Fibroblast of the aortic adventitia (primary cell): Measurements from ENCODE around the gene ELOVL7. TPM values are rescaled to one million over a fixed set of nuclear protein-coding genes. Genes with fewer than 3 reads are reported as not detected.
A peak's percentile ranks its signal among the peaks of the same experiment; 100 is the strongest.

ENCODE experiments used
- DNase-seq: peaks from one replicate; pipeline ENCODE4 v3.0.0-alpha.2; 2010; ENCODE audit warnings: low read depth
- H3K4me3 ChIP-seq: 2 replicates; pipeline ENCODE4 v1.5.1; 2011; ENCODE audit warnings: low read depth, mild to moderate bottlenecking, control low read depth, low read length, moderate library complexity
- CTCF ChIP-seq: IDR thresholded peaks from 2 replicates; pipeline ENCODE4 v1.5.1; 2011; ENCODE audit warnings: mild to moderate bottlenecking, low read length, control low read depth, inconsistent platforms; ENCODE audit not compliant: insufficient read depth
- total RNA-seq: library from RNA; depleted of rRNA; stranded (reverse); fragments of >200 nt; gene quantifications from 2 replicates; pipeline ENCODE4 v1.2.3, GENCODE V29; 2012; ENCODE audit warnings: low replicate concordance

Gene ELOVL7
- total RNA-seq, 1 donor: 0.18 TPM

- TF ChIP-seq CTCF: no peak
- H3K4me3 ChIP-seq: no peak overlapping the region
- no peak for DNase-seq
Observed at GRCh38 chr5:60852317-60852716, 8.2 kb upstream of the ELOVL7 start.

DNA sequence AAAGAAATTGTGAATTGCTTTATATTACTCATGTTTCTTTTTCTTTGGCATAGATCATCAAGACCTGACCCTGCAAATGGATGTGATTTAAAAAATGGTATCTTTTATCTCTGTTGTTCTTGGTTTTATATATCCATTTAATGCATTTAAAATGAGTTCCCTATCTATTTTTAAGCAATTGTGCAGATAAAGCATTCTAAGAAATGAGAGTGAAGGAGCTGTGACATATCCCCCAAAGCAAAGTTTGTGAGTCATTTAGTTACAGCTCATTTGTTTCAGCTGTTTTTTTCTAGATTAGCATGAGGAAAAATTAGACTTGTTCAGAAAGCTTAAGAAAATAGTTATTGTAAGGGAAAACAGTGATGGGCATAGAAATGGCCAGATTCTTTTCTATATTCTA lies 7.6 kb upstream of the ELOVL7 start:
- TF ChIP-seq CTCF: no peak
- peak; percentile 19 for DNase-seq
- no peak overlapping the region for H3K4me3 ChIP-seq

DNA sequence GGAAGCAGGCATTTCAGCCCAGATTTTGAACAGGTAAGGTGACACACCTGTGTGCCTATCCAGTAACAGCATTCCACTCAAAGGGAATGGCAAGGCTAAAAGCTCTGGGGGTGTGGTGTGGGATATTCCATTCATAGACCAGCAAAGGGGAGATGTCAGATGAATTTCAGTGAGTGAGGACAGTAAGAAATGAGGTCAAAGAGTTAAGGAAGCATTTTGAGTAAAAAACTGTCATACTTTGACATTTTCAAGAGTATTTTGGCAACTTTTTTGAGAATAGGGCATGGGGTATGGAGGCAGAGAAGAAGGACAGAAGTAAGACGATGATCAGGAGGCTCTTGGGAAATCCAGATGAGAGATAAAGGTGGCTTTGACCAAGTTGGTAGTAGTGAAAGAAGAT lies 2.2 kb upstream of the ELOVL7 start:
- no peak overlapping the region for H3K4me3 ChIP-seq
- no peak for DNase-seq
- no peak for TF ChIP-seq CTCF

DNA sequence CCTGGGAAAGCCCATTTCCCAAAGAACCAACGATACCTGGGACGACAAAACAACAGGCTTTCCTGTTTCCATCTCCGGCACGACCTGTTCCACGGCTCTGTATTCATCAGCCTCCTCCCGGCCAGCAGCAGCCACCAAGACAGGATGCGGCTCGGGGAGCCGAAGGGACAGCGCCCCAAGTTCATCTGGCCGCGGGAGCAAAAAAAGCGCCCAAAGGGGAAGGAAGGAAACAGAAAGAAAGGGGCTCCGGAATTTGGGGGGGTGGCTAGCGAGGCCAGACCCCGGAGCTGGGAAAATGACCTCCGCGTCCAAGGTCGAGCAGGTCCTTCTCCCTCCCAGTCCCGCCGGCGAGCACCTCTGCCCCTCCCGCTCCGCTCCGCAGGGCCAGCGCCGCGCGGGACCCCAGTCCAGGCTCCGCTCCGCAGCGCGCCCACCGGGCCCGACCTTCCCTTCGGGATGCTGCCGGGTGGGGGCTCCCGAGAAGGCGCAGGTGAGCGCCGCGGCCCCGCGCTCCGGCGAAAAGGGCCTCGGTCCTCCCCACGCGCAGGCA lies 608 bp downstream of the ELOVL7 start:
- H3K4me3 ChIP-seq: peak overlapping the region; percentile 68
- no peak for DNase-seq
- no peak for TF ChIP-seq CTCF

GRCh38 chr5:60842871-60843385 lies 1.1 kb downstream of the ELOVL7 start:
- peak overlapping the region; percentile 68 for H3K4me3 ChIP-seq
- no peak for DNase-seq
- TF ChIP-seq CTCF: no peak

DNA sequence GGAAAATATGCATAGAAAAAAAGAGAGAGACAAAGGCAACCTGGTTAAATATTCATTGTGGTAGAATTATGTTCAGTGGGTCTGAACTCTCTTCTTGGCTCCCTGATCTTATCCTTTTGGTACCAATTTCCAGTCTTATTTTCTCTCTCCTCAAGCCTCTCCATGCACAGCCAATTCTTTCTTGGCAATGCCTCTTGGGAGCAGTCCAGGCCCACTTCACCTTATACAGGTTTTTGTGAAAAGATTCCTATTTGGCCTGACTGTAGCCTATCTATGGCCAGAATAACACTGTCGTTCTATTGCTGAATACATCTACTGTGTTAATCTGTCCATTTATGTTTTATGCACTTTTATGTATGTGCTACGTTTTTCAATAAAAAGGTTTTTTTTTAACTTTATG lies 2.7 kb downstream of the ELOVL7 start:
- no peak for TF ChIP-seq CTCF
- no peak overlapping the region for H3K4me3 ChIP-seq
- no peak for DNase-seq

DNA sequence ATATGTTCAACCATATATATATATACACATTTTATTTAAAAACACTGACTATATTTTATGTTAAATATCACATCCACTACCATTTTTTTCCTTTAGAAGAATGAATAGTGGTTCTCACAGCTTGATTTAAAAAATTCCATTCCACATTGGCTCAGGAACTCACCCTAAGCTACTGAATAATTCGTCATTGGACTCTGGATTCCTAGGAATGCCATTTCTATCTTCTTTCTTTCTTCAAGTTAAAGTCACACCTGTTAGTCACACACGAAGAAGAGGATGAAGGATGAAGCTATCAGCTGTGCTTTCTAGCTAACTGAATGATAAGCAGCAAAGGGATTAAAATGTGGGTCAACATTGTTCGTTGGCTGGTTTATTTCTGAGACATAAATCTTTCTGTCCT lies 7.9 kb downstream of the ELOVL7 start:
- TF ChIP-seq CTCF: no peak
- DNase-seq: no peak
- no peak overlapping the region for H3K4me3 ChIP-seq
